Uterus (tissue), 2 donors: Measurements from ENCODE around the gene ERP27.

ENCODE experiments used
- CTCF ChIP-seq, 4 experiments: fragments of 200-600 bp in 2 of 4; fragments of 450-650 bp in 2 of 4; sonication (generic) in 2 of 4; IDR thresholded peaks; one replicate each; pipeline ENCODE4 v1.5.1; 2016 to 2019; ENCODE audit warnings: antibody characterized with exemption in 4 of 4, mild to moderate bottlenecking in 2 of 4, moderate library complexity in 1 of 4
- POLR2A ChIP-seq, 2 donors: fragments of 450-650 bp; IDR thresholded peaks; one replicate each; pipeline ENCODE4 v1.6.1; 2016; ENCODE audit warnings: antibody characterized with exemption in 2 of 2, mild to moderate bottlenecking in 1 of 2, moderate library complexity in 1 of 2

GRCh38 chr12:14961466-14962152 lies 23.3 kb upstream of the ERP27 start, which contains the start of gene ARHGDIB:
- TF ChIP-seq CTCF (IDR thresholded peaks at IDR 0.05) = no peak
- no peak for TF ChIP-seq POLR2A (IDR thresholded peaks at IDR 0.05)
